Measurements from ENCODE around the gene GJD4. TPM values are rescaled to one million over a fixed set of nuclear protein-coding genes. Genes with fewer than 3 reads are reported as not detected.

GJD4 gene
- polyA plus RNA-seq, 1 donor from 2014 or later, result not detected

GRCh38 chr10:35558276-35558675 lies 46.9 kb upstream of the GJD4 start:
- TF ChIP-seq RAD21 (conservative IDR thresholded peaks at IDR 0.05) (no peak), EP300 (conservative IDR thresholded peaks at IDR 0.05; ENCODE audit: poor library complexity, severe bottlenecking) (no peak), SMC3 (conservative IDR thresholded peaks at IDR 0.05; ENCODE audit: poor library complexity) (no peak), CTCF (IDR thresholded peaks at IDR 0.05; ENCODE audit: poor library complexity, severe bottlenecking) (no peak), TAF1 (IDR thresholded peaks at IDR 0.05; ENCODE audit: low read depth) (no peak), POLR2AphosphoS5 (IDR thresholded peaks at IDR 0.05) (no peak), EZH2 (IDR thresholded peaks at IDR 0.05; ENCODE audit: borderline replicate concordance, insufficient read depth, low read length, poor library complexity, severe bottlenecking) (no peak), MXI1 (conservative IDR thresholded peaks at IDR 0.05; ENCODE audit: poor library complexity, severe bottlenecking) (no peak), REST (IDR thresholded peaks at IDR 0.05; ENCODE audit: borderline replicate concordance) (no peak)
- H3K4me3 ChIP-seq (ENCODE audit: low read length), result no peak overlapping the region
- no peaks in the 10 kb centered on the region for H3K36me3 ChIP-seq (ENCODE audit: insufficient read depth, low read length)
- H3F3A ChIP-seq (ENCODE audit: insufficient read depth, low read length, poor library complexity, severe bottlenecking), result no peaks in the 10 kb centered on the region
- H4K20me1 ChIP-seq (ENCODE audit: insufficient read depth), result no peaks in the 10 kb centered on the region
- no peaks in the 10 kb centered on the region for H3K9me2 ChIP-seq (ENCODE audit: insufficient read depth, low read length)
- H3K27ac ChIP-seq (ENCODE audit: low read length), result no peak overlapping the region
- H3K9ac ChIP-seq (ENCODE audit: low read length), result no peak overlapping the region
- no peaks in the 10 kb centered on the region for H3K9me3 ChIP-seq (ENCODE audit: low read length)
- no peaks in the 10 kb centered on the region for H3K27me3 ChIP-seq (ENCODE audit: insufficient read depth, low read depth, low read length)
- no peak overlapping the region for H3K4me2 ChIP-seq (ENCODE audit: low read length)
- H3K79me2 ChIP-seq (replicated peaks; ENCODE audit: insufficient read depth, low read length), result no peaks in the 10 kb centered on the region
- no peak overlapping the region for H2AFZ ChIP-seq (ENCODE audit: low read depth, low read length)

- Histone ChIP-seq H4K20me1 (ENCODE audit: insufficient read depth) (no peaks in the 10 kb centered on the region), H3K79me2 (replicated peaks; ENCODE audit: insufficient read depth, low read length) (no peaks in the 10 kb centered on the region), H3K4me3 (ENCODE audit: low read length) (no peak overlapping the region), H3K27me3 (ENCODE audit: insufficient read depth, low read depth, low read length) (no peaks in the 10 kb centered on the region), H3F3A (ENCODE audit: insufficient read depth, low read length, poor library complexity, severe bottlenecking) (no peaks in the 10 kb centered on the region), H2AFZ (ENCODE audit: low read depth, low read length) (no peak overlapping the region), H3K9me3 (ENCODE audit: low read length) (no peaks in the 10 kb centered on the region), H3K9ac (ENCODE audit: low read length) (no peak overlapping the region), H3K36me3 (ENCODE audit: insufficient read depth, low read length) (no peaks in the 10 kb centered on the region), H3K27ac (ENCODE audit: low read length) (no peak overlapping the region), H3K9me2 (ENCODE audit: insufficient read depth, low read length) (no peaks in the 10 kb centered on the region), H3K4me2 (ENCODE audit: low read length) (no peak overlapping the region)
- TF ChIP-seq SMC3 (conservative IDR thresholded peaks at IDR 0.05; ENCODE audit: poor library complexity) (no peak), CTCF (IDR thresholded peaks at IDR 0.05; ENCODE audit: poor library complexity, severe bottlenecking) (no peak), TAF1 (IDR thresholded peaks at IDR 0.05; ENCODE audit: low read depth) (no peak), MXI1 (conservative IDR thresholded peaks at IDR 0.05; ENCODE audit: poor library complexity, severe bottlenecking) (no peak), REST (IDR thresholded peaks at IDR 0.05; ENCODE audit: borderline replicate concordance) (no peak)
These were observed 45.7 kb upstream of the GJD4 start for GRCh38 chr10:35559416-35559815.

Data from neural cell (in vitro differentiated cells).